GM18858 (cell line): Measurements from ENCODE around the gene CSKMT.

ENCODE experiments used
- ATAC-seq: cut with Tn5 transposase; IDR thresholded peaks from one replicate; pipeline ENCODE4 v1.9.1; 2021; ENCODE audit not compliant: unreplicated experiment

Gene CSKMT

DNA sequence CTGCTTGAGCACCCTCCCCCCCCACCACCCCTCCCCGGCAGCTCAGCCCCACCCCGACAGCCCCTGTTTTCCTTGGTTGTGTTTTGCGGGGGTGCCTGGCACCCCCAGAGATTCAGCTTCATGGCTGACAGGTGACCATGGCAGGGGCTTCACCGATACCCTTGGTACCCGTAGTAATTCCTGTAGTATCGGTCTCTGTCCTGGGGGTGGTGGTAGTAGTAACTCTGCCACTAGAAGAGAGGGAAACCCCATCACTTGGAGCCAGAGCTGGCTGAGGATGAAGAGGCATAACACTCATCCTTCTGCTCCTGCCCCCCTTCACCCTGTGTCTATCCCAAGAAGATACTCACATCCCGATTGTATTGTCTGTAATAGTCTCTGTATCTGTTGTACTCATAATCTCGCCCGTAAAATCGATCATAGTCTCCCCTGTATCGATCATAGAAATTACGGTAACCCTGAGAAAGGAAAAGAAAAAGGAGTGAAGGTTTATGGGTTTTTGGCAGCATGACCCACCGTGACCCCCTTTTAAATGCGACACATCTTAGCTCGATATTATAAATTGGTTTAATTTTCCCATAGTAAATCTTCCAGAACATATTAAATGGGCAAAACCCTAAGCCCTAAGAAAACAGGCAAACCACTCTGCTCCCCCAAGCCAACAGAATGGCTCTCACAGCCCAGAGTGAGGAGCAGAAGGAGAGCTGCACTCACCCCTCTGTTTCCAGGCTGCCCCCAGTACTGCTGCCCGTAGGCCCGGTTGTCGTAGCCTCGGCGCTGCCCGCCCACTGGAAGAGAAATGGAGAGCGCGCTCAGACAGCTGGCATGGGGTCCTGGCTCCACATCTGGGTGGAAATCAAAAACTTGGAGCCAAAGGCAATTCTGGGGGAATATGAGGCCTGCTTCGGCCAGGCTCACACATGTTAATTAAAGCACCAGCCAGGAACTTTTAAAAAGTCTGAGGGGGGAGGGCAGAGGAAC is 50.3 kb downstream of the CSKMT start:
- ATAC-seq: no peak

DNA sequence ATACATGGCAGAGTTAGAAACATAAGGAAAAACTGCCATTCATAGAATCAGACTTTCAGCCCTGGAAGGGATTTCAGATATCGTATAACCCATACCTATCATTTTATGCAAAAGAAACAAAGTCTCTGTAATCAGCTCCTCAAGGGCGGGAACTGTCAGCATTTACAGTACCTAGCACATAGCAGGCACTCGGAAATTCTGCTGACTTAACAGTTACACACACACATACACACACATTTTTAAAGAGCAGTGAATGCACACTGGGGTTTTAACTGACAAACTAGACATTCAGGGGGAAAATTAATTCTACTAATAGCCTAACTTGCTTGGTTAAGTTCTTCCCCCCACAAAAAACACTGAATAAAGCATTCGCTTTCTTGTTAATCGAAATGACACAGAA is 51.1 kb downstream of the CSKMT start:
- no peak for ATAC-seq

DNA sequence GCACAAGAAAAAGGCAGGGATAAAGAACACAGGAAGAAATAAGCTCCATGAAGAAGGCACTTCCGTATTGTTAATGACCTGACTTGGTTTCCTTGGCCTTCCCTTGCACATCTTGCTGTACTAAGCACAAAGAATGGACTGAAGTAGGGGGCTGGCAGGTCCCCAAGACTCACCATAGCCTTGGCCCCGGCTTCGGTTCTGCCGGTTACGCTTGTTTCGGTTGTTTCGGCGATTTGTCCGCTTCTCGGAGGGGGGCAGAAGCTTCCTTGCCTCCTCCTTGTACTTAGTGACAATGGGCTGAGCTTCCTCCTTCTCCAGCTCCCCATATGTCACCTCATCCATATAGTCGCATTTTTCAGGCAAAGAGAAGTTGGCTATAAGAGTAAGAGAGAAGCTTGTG is 51.7 kb downstream of the CSKMT start:
- no peak for ATAC-seq
